HG03097 (cell line): ENCODE results near the gene ADGRB3.
"Not testable (repeated sequence)": the region's sequence is repeated elsewhere in the genome, so short reads cannot be mapped to it uniquely, and the experiment has no call there.

ENCODE experiments used
- ATAC-seq: cut with Tn5 transposase; IDR thresholded peaks from one replicate; pipeline ENCODE4 v1.9.1; 2021; ENCODE audit not compliant: unreplicated experiment, low FRiP score

The ADGRB3 gene

GRCh38 chr6:68642977-68643376 is 7.9 kb downstream of the ADGRB3 start:
- no peak for ATAC-seq

GRCh38 chr6:68649669-68650068 is 14.6 kb downstream of the ADGRB3 start:
- ATAC-seq, result no peak

GRCh38 chr6:68650142-68650541 is 15.1 kb downstream of the ADGRB3 start:
- ATAC-seq, result no peak

GRCh38 chr6:68651011-68651985 is 16.2 kb downstream of the ADGRB3 start:
- ATAC-seq, result no peak

GRCh38 chr6:68652117-68652536 is 17.0 kb downstream of the ADGRB3 start:
- no peak for ATAC-seq

GRCh38 chr6:68653074-68653705 is 18.1 kb downstream of the ADGRB3 start:
- no peak for ATAC-seq

GRCh38 chr6:68653706-68654089 is 18.6 kb downstream of the ADGRB3 start:
- ATAC-seq, result no peak

- ATAC-seq, result no peak
Measured at GRCh38 chr6:68654134-68654533, 19.1 kb downstream of the ADGRB3 start.

GRCh38 chr6:68655028-68655427 is 19.9 kb downstream of the ADGRB3 start:
- no peak for ATAC-seq

GRCh38 chr6:68657374-68658139 is 22.5 kb downstream of the ADGRB3 start:
- no peak for ATAC-seq

GRCh38 chr6:68658338-68658737 is 23.3 kb downstream of the ADGRB3 start:
- no peak for ATAC-seq

- no peak for ATAC-seq
Measured at GRCh38 chr6:68673255-68673654, 38.2 kb downstream of the ADGRB3 start.

GRCh38 chr6:68675548-68675947 is 40.5 kb downstream of the ADGRB3 start:
- no peak for ATAC-seq

GRCh38 chr6:68676094-68676493 is 41.0 kb downstream of the ADGRB3 start:
- ATAC-seq, result not testable (repeated sequence)

GRCh38 chr6:68677058-68677457 is 42.0 kb downstream of the ADGRB3 start:
- ATAC-seq, result no peak

GRCh38 chr6:68679399-68679798 is 44.3 kb downstream of the ADGRB3 start:
- ATAC-seq, result no peak

GRCh38 chr6:68680264-68680663 is 45.2 kb downstream of the ADGRB3 start:
- ATAC-seq, result no peak

- no peak for ATAC-seq
Measured at GRCh38 chr6:68689910-68690309, 54.8 kb downstream of the ADGRB3 start.

GRCh38 chr6:68691120-68691519 is 56.0 kb downstream of the ADGRB3 start:
- no peak for ATAC-seq

GRCh38 chr6:68693271-68693670 is 58.2 kb downstream of the ADGRB3 start:
- no peak for ATAC-seq

GRCh38 chr6:68695403-68695802 is 60.3 kb downstream of the ADGRB3 start:
- no peak for ATAC-seq
